ENCODE measurements around the gene SLC44A1.

The SLC44A1 gene

DNA sequence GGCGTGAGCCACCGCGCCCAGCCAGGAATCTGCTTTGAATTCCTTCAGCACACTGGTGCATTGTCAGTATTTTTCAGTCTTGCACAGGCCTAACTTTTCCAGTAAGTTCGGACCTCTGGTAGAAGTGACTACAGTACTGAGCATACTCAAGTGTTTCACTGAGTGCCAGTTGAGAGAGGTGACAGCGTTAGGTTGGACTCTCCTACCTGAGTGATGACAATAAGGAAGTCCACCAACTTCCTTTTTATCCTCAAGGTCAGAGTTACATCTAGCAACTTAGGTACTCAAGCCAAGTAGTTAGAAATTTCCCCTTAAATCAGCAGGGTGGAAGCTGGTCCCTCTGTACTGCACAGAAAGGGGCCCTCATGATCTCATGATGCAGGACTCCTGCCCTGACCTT, 177.4 kb downstream of the SLC44A1 start:
- TF ChIP-seq, protein P1, sequence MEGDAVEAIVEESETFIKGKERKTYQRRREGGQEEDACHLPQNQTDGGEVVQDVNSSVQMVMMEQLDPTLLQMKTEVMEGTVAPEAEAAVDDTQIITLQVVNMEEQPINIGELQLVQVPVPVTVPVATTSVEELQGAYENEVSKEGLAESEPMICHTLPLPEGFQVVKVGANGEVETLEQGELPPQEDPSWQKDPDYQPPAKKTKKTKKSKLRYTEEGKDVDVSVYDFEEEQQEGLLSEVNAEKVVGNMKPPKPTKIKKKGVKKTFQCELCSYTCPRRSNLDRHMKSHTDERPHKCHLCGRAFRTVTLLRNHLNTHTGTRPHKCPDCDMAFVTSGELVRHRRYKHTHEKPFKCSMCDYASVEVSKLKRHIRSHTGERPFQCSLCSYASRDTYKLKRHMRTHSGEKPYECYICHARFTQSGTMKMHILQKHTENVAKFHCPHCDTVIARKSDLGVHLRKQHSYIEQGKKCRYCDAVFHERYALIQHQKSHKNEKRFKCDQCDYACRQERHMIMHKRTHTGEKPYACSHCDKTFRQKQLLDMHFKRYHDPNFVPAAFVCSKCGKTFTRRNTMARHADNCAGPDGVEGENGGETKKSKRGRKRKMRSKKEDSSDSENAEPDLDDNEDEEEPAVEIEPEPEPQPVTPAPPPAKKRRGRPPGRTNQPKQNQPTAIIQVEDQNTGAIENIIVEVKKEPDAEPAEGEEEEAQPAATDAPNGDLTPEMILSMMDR (IDR thresholded peaks at IDR 0.05): no peak

DNA sequence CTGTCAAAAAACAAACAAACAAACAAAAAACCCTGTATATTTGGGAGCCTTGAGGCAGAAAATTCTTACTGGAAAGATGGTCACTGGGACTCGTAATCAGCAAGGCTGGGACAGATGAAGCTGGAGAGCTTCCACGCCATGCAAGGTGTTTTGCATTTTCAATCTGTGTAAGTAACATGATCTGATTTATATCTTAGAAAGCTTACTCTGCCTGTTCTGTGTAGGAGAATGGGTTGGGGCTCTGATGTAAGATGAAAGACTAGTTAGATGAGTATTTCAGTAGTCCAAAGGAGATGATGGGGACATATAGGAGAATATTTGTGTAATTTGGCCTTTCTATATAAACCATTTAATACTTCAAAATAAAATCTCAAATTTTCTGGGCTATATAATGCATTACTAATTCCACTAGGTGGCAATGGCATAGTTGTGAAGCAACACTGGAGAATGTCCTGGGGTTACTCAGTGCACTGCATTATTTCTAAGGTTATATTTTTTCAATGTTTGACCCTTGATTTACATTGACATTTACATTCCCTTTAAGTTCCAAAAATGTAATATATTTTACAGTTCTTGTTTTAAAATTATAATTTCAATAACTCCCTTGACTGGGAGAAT, 181.5 kb downstream of the SLC44A1 start:
- TF ChIP-seq, protein P1 (IDR thresholded peaks at IDR 0.05): peak; percentile 69

- TF ChIP-seq, protein P1 (IDR thresholded peaks at IDR 0.05): no peak
Measured at GRCh38 chr9:105426657-105427056, 182.2 kb downstream of the SLC44A1 start.

DNA sequence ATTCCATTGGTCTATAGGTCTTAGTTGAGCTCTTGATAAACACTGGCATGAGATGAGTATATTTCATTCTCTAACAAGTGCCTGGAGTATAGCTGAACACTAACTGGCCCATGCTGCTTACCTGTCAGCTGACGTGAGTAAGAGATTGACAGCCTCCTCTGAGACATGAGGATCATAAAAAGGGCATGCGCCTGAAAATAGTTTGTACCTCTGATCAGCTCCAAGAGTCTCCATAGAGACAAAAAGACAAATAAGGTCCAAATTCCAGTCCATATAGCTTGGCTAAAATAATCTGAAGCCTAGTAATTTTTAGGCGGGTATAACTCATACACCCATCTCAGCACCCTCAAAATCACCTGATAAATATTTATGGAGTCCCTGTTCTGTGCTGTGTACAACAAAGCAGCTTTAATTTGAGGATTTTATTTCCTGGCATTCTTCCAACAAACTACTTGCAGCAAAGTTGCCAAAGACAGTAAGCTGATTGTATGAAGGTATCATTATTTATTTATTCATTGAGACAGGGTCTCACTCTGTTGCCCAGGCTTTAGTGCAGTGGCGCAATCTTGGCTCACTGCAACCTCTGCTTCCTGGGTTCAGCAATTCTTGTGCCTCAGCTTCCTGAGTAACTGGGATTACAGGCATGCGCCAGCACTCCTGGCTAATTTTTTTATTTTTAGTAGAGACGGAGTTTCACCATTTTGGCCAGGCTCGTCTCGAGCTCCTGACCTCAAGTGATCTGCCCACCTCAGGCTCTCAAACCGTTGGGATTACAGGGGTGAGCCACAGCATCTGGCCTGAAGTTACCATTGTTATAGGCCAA, 187.2 kb downstream of the SLC44A1 start:
- TF ChIP-seq, protein P1 (IDR thresholded peaks at IDR 0.05): no peak

- TF ChIP-seq, protein P1 (IDR thresholded peaks at IDR 0.05): no peak
Measured at GRCh38 chr9:105432247-105432842, 187.9 kb downstream of the SLC44A1 start.

GRCh38 chr9:105435453-105435852, 191.0 kb downstream of the SLC44A1 start:
- TF ChIP-seq, protein P1 (IDR thresholded peaks at IDR 0.05): no peak

- TF ChIP-seq, protein P1 (IDR thresholded peaks at IDR 0.05): no peak
Measured at GRCh38 chr9:105436783-105437182, 192.3 kb downstream of the SLC44A1 start.

Data from LNCAP (cell line).